GM19438 (cell line): ENCODE measurements around the gene FAP.

Source experiments
- ATAC-seq: cut with Tn5 transposase; IDR thresholded peaks from one replicate; pipeline ENCODE4 v1.9.1; 2021; ENCODE audit warnings: low read depth; ENCODE audit not compliant: unreplicated experiment

Gene FAP

DNA sequence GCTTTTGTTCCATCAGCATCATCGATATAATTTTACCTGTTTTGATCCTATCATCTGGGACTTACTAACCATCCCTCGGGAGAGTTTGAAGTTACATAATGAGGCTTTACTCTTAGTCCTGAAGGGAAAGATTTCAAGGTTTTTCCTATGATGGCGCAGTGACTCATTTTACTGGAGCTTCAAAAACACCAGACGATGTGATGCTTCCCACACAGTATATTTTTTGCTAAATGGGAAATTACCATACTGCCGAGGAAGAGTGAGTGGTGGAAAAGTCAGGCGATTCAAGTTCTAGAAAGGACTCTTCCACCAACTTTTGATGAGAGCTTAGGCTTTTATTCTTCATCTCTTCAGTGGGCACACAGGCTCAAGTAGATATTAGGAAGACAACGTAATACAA is 46.6 kb downstream of the FAP start:
- ATAC-seq: no peak

GRCh38 chr2:162188451-162188850 is 54.8 kb downstream of the FAP start:
- no peak for ATAC-seq

DNA sequence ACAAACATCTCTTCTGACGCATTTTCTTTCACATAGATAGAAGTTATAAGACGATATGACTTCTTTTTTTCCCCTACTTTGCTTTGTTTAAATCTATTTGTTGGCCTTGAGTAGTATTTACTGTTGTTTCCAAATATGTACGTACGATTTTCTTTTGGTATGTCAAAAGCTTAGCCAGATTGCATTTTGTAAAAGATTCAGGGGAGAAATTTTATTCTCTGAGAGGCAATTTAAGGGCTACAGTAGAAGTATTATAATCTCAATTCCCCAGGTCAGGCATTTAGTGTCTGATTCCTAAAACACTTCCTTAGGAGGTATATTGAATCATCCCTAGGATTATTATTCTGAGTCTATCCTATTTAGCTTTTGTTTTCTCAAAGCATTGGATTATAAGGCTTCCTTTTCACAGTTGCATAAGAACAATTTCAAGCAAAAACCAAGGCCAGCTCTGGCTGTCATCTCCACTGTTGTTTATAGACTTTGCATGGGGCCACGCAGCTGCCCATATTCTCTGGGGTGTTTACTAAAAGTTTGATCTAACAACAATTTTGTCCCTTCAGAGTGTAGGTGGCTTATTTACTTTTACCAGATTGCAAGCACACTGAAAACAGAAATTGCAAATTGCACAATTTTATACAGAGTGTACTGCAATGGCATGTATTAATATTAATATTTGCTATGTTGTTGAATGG is 57.6 kb downstream of the FAP start:
- ATAC-seq: no peak

- no peak for ATAC-seq
These were observed 58.3 kb downstream of the FAP start for GRCh38 chr2:162184821-162185450.

- ATAC-seq: no peak
These were observed 58.9 kb downstream of the FAP start for GRCh38 chr2:162184359-162184758.

DNA sequence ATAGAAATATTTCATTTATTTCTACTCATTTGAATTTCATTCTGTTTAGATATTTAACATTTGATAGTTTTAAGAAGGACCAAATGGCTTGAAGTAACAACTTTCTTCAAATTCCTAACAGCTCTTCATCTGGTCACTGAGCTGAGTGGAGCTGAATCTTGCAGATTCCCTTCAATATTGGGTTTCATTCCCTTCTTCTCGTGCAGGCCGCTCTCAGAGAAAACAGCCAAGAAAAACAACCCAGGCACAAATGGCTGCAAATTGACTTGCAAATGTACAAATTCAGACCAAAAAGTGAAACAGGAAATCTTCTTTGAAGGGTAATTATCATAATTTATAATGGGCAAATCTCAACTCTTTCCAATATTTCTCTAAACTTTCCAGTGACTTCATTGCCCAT is 60.9 kb downstream of the FAP start:
- no peak for ATAC-seq

DNA sequence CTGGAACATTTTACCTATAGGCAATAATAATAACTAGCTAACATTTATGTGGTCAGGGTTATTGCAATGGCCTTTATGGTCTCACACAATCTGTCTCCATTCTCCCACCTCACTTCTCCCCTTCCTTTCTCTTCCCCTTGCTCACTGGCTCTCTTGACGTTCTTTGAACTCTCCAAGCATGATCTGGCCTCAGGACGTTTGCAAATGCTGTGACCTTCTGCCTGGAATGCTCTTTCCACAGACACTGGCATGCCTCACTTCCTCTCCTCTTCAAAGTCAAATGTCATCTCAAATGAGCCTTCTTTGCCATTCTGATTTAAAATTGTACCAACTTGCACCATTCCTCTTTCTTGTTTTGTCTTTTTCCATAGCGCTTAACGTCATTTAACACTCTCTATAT is 65.9 kb downstream of the FAP start:
- ATAC-seq: no peak

DNA sequence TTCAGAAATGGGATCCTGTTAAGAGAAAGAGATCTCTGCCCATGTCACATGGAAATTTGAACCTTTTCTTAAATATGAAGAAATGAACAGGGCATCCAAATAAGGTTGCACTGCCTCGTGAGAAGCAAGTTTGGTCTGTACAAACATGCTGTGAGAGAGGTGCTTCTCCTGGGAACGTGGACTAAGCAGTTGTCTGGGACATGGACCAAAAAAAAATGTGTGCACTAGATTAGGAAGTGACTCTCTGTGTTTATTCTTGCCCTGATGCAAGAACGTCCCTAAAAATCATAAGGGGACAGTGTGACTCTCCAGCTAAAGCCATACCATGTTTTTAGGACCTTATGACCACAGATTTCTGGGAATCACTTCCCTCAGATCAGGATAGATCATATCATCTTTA is 67.5 kb downstream of the FAP start:
- ATAC-seq: no peak

DNA sequence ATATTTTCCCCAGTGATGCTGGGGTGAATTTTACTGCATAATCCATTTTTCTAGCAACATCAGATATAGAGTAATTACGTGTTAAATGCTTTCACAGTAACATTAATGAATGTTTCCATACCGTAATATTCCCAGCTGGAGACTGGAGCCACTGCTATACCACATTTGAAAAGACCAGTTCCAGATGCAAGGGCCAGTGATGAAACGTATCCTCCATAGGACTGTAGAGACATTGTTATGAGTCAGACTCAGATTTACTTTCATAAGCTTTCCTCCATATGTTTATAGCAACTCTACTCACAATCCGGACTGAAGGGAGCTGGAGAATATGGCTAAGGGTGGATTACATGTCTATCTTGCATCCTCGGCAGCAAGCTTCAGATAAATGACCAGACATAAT is 68.5 kb downstream of the FAP start:
- ATAC-seq: no peak

GRCh38 chr2:162172802-162173370 is 70.4 kb downstream of the FAP start:
- no peak for ATAC-seq

DNA sequence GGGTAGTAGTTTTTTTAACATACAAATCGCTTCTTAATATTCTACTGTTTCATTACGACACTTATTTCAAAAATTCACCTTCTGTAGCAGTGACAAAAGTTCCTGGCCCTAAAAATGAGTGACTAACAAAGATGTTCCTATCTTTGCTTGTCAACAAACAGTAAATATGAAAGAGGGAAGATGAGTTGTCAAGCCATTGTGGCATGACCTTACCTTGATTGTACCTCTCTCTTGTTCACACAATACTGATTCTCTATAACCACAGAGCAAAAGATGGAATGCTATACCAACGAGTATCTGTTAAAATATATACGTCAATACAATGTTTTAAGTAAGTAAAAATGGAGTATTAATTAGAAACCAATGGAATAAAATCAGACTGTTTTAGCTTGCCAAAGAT is 76.5 kb downstream of the FAP start:
- no peak for ATAC-seq

DNA sequence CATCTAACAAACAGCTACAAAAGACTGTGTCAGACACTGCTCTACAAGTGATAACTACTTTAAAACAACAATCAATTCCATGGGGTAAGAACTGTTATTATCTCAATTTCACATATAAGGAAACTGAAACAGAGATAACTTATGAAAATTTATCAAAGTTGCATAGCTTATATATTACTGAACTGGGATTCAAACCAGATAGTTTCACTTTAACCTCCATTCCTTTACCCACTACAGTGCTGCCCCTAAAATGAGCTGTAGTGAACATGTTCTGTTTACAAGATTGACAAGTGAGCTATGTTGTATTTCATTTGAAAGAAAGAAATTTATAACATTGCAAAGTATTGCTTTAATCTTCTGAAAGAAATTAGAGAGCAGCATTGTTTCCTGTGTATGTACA is 77.1 kb downstream of the FAP start:
- ATAC-seq: no peak

GRCh38 chr2:162164802-162165201 is 78.4 kb downstream of the FAP start:
- no peak for ATAC-seq

DNA sequence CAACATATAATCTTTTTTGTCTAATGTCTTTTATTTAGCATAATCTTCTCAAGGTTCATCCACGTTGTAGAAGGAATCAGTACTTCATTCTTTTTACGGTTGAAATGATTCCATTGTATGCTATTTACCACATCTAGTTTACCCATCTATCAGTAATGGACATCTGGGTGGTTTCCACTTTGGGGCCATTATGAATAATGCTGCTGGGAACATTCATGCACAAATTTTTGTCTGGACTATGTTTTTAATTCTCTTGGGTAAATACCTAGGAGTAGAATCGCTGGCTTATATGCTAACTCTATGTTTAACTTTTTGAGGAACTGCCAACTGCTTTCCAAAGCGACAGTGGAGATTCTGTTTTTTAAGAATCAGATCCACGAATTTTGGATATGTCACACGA is 83.8 kb downstream of the FAP start:
- no peak for ATAC-seq

DNA sequence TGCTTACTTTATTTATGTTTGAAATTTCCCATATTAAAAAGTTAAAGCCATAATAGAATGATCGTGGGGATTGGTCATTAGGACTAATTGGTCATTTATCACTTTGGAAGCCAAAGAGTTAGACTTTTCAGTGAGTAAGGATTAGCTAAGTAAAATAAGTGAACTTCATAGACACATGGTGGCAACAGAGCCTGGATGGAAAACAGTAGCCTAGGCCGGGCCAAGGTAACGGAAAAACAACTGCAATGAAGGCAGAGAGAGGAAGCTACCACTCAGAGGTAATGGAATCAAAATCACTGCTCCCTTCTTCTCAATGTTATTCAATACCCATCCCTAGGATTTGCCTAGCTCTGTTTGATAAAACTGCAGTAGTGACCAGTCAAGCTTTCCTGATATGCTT is 87.1 kb downstream of the FAP start:
- no peak for ATAC-seq

DNA sequence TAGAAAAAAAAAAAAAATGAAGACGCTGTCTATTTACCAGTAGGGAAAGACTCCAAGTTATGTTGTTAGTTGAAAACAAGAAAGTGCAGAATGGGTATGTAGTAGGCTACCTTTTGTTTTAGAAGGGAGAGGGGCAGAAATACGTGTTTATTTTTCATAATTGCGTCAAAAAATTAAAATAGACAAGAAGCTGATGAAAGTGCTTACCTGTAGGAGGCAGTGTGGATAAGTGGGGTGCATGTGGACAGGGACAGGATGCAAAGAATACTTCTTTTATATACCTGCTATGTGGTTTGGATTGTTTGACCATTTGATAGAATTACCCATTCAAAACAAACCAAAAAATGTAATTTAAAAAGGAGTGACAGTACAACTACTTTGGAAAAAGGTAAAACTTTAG is 88.2 kb downstream of the FAP start:
- ATAC-seq: no peak

DNA sequence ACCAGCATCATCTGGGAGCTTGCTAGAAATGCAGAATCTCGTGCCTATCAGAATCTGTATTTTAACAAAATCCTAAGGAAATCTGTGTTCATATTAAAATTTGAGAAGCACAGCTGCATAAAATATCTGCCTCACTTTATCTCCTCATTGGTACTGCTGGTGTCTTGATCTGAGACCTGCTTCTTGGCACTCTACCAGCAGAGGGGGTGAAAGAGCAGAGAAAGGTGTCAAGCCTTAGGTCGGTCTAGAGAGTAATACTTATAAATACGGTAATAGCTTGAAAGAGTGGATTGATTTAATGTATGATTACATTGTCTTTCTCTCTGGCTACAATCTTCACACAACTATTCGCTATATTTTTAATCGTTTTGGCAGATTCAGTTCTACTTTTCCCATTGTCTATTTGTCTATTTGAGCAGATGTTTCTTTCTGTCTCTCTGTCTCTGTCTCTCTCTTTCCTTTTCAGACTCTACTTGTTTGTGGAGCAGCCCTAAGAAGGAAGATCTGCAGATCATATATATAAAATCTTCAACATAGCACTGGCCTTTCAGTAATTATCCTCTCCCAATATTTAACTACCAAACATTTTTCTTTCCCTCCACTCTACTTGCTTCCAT is 89.5 kb downstream of the FAP start:
- ATAC-seq: peak; percentile 99

GRCh38 chr2:162152147-162152546 is 91.1 kb downstream of the FAP start, which contains the start of gene GCG:
Gene GCG, minus strand, starts transcription at chr2:162152247. Its CDS starts 3,069 bp downstream, at chr2:162149178.
- no peak for ATAC-seq

GRCh38 chr2:162149940-162150339 is 93.3 kb downstream of the FAP start:
- ATAC-seq: no peak

DNA sequence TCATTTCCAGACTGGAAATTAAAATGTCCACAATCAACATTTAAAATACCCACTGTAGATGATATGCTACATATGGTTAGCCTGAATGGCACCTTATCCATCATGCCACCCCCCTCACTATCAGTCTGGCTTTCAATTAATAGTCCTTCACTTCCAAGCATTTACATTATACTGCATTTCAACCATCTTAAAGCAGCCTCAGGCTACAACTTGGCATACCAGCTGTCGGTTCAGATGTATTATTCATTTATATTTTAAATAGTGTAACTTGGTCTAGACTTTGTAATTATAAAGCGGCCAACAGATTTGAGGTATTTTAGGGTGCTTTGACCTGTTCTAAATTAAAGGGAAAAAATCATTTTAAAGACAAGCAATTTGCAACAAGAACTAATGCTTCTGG is 93.8 kb downstream of the FAP start:
- no peak for ATAC-seq

DNA sequence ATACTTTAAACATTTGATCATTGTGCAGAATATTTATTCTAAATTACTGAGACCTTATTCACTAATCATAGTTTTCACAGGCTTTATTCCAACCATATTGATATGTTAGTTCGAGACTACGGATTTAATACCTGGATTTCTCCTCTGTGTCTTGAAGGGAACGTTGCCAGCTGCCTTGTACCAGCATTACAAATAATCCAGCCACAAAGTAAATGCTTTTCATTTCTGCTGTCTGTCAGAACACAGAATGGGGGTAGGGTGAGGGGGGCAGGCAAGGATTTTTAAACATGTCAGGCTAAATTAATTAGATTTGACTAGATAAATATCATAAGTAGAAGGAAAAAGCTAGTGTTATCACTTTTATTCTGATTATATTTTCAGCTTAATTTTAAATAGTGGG is 94.3 kb downstream of the FAP start:
- ATAC-seq: no peak

- ATAC-seq: no peak
These were observed 99.3 kb downstream of the FAP start for GRCh38 chr2:162143969-162144368.
